Upper lobe of left lung (tissue), 4 donors: ENCODE data around the gene KLHL25.

Source experiments
- EP300 ChIP-seq, 4 donors: sonication (generic); formaldehyde crosslinking; IDR thresholded peaks; one replicate each; pipeline ENCODE4 v1.5.1; 2017; ENCODE audit warnings: antibody characterized with exemption in 4 of 4, control low read depth in 2 of 4
- POLR2A ChIP-seq, 4 donors: fragments of 450-650 bp; IDR thresholded peaks; one replicate each; pipeline ENCODE4 v1.5.1; 2016 to 2017; ENCODE audit warnings: antibody characterized with exemption in 4 of 4, mild to moderate bottlenecking in 2 of 4
- POLR2AphosphoS5 ChIP-seq, 2 donors: sonication (generic); formaldehyde crosslinking; IDR thresholded peaks; one replicate each; pipeline ENCODE4 v1.5.1; 2017; ENCODE audit warnings: antibody characterized with exemption in 2 of 2
- TF ChIP-seq, protein P1 (sequence below), 6 experiments: fragments of 450-650 bp in 4 of 6; fragments of 200-600 bp in 2 of 6; sonication (generic) in 2 of 6; IDR thresholded peaks; one replicate each; pipeline ENCODE4 v1.5.1; 2016 to 2019; ENCODE audit warnings: antibody characterized with exemption in 6 of 6

DNA sequence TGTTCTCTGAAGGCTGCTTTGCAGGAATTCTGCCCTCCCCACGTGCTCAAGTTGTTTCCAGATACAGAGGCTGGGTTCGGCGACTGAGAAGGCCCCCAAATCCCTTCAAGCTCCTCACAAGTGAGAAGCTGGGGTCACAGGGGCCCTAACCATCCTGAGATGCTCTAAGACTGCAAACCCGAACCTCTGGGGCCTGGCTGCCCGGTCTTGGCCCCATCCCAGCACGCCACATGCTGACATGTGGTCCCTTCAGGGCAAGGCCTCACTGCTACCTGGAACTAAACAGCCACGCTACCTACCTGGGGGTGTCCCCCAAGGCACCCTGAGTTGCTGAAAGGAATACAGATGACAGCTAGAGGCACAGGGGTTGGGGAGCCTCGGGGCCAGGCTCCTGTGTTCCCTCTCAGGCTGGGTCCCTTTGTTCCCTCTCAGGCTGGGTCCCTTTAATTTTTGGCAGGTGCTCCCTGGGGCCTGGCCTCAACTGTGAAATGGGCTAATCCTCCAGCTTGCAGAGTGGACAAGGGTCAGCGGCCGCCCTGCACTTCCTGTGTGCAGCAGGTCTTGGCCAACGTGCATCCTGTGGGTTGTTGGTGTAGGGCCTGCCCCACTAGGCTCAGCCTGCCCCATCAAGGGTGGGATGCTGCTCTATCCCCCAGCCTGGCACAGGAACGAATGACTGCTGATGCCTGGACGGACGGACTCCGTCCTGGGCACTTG lies 32.5 kb downstream of the KLHL25 start:
- TF ChIP-seq, protein P1, sequence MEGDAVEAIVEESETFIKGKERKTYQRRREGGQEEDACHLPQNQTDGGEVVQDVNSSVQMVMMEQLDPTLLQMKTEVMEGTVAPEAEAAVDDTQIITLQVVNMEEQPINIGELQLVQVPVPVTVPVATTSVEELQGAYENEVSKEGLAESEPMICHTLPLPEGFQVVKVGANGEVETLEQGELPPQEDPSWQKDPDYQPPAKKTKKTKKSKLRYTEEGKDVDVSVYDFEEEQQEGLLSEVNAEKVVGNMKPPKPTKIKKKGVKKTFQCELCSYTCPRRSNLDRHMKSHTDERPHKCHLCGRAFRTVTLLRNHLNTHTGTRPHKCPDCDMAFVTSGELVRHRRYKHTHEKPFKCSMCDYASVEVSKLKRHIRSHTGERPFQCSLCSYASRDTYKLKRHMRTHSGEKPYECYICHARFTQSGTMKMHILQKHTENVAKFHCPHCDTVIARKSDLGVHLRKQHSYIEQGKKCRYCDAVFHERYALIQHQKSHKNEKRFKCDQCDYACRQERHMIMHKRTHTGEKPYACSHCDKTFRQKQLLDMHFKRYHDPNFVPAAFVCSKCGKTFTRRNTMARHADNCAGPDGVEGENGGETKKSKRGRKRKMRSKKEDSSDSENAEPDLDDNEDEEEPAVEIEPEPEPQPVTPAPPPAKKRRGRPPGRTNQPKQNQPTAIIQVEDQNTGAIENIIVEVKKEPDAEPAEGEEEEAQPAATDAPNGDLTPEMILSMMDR (IDR thresholded peaks at IDR 0.05), result no peak
- TF ChIP-seq POLR2A (IDR thresholded peaks at IDR 0.05) (no peak), POLR2AphosphoS5 (IDR thresholded peaks at IDR 0.05) (no peak), EP300 (IDR thresholded peaks at IDR 0.05) (no peak)
